Mononuclear cell (primary cell): ENCODE measurements around the gene DNTTIP2. TPM values are rescaled to one million over a fixed set of nuclear protein-coding genes. Genes with fewer than 3 reads are reported as not detected.

Source experiments
- total RNA-seq: library from RNA; depleted of rRNA; stranded (reverse); fragments of >200 nt; gene quantifications from one replicate; pipeline ENCODE4 v1.2.3, GENCODE V29; 2012

The DNTTIP2 gene
- total RNA-seq, 1 donor: 83.4 TPM

Other genes with a start within 250 kb of the DNTTIP2 start
- gene BCAR3, start 197.4 kb downstream of the DNTTIP2 start, total RNA-seq: 1.4 TPM
- 4.8 TPM for gene GCLM, start 30.2 kb upstream of the DNTTIP2 start, total RNA-seq
- gene ABCA4, start 241.9 kb upstream of the DNTTIP2 start, total RNA-seq: not detected